GM23338 (cell line): ENCODE results near the gene GPC5.

Experiments used
- CREB1 ChIP-seq: fragments of 250-450 bp; sonication (Bioruptor Pico); IDR thresholded peaks from 2 replicates; pipeline ENCODE4 v1.5.0; 2020; ENCODE audit warnings: low read depth, mild to moderate bottlenecking, moderate library complexity
- EZH2 ChIP-seq: fragments of 200-600 bp; sonication (generic); IDR thresholded peaks from one replicate; pipeline ENCODE4 v1.8.0; 2017; ENCODE audit warnings: antibody characterized with exemption, mild to moderate bottlenecking, low read depth; ENCODE audit not compliant: unreplicated experiment
- EZH2phosphoT487 ChIP-seq: fragments of 200-600 bp; sonication (generic); IDR thresholded peaks from one replicate; pipeline ENCODE4 v1.8.1; 2018; ENCODE audit warnings: antibody characterized with exemption; ENCODE audit not compliant: unreplicated experiment
- JUNB ChIP-seq: IDR thresholded peaks from one replicate; pipeline ENCODE4 v1.6.1; 2016; ENCODE audit warnings: antibody characterized with exemption; ENCODE audit not compliant: unreplicated experiment
- POLR2AphosphoS5 ChIP-seq: IDR thresholded peaks from 2 replicates; pipeline ENCODE4 v1.6.1; 2016; ENCODE audit warnings: antibody characterized with exemption, low read depth
- ZNF114 ChIP-seq: fragments of 250-450 bp; sonication (Bioruptor Pico); IDR thresholded peaks from 2 replicates; pipeline ENCODE4 v1.5.0; 2020; ENCODE audit warnings: mild to moderate bottlenecking, moderate library complexity
- TF ChIP-seq, protein P1 (sequence below), 2 experiments: fragments of 200-600 bp in 1 of 2; sonication (generic) in 1 of 2; conservative IDR thresholded peaks; 2 replicates each; pipeline versions ENCODE4 v1.5.1 to v1.6.1; 2016 to 2017; ENCODE audit warnings: antibody characterized with exemption in 2 of 2, low read depth in 2 of 2, mild to moderate bottlenecking in 2 of 2, moderate library complexity in 1 of 2
- TF ChIP-seq, protein P2 (sequence below): IDR thresholded peaks from one replicate; pipeline ENCODE4 v1.6.1; 2018; ENCODE audit warnings: antibody characterized with exemption; ENCODE audit not compliant: unreplicated experiment
- TF ChIP-seq, protein P3 (sequence below): IDR thresholded peaks from 2 replicates; pipeline ENCODE4 v1.6.1; 2016; ENCODE audit warnings: antibody characterized with exemption

DNA sequence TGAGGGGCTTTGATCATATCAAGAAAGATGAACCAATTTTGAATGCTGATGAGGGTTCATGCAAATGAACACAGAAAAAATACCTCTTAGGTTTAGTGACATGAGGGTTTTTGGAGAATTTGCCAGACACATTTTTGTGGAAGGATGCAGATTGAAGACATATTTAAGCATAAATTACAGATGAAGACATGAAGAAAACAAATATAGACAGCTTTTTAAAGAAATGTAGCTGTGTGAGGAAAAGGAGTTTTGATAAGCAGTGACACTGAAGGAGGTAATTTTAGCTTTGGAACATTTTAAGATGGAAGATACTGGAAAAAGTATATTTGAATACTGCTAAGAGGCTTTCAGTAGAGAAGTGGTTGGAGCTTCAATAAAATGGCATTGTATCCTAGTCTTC lies 1017.4 kb downstream of the GPC5 start:
- TF ChIP-seq, protein P1, sequence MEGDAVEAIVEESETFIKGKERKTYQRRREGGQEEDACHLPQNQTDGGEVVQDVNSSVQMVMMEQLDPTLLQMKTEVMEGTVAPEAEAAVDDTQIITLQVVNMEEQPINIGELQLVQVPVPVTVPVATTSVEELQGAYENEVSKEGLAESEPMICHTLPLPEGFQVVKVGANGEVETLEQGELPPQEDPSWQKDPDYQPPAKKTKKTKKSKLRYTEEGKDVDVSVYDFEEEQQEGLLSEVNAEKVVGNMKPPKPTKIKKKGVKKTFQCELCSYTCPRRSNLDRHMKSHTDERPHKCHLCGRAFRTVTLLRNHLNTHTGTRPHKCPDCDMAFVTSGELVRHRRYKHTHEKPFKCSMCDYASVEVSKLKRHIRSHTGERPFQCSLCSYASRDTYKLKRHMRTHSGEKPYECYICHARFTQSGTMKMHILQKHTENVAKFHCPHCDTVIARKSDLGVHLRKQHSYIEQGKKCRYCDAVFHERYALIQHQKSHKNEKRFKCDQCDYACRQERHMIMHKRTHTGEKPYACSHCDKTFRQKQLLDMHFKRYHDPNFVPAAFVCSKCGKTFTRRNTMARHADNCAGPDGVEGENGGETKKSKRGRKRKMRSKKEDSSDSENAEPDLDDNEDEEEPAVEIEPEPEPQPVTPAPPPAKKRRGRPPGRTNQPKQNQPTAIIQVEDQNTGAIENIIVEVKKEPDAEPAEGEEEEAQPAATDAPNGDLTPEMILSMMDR (conservative IDR thresholded peaks at IDR 0.05; ENCODE audit: low read depth in 2 of 2): no peak
- TF ChIP-seq POLR2AphosphoS5 (no peak), ZNF114 (CRISPR knock-in tag) (no peak), JUNB (no peak), EZH2phosphoT487 (no peak), CREB1 (CRISPR knock-in tag) (no peak), EZH2 (no peak)
- TF ChIP-seq, protein P2, sequence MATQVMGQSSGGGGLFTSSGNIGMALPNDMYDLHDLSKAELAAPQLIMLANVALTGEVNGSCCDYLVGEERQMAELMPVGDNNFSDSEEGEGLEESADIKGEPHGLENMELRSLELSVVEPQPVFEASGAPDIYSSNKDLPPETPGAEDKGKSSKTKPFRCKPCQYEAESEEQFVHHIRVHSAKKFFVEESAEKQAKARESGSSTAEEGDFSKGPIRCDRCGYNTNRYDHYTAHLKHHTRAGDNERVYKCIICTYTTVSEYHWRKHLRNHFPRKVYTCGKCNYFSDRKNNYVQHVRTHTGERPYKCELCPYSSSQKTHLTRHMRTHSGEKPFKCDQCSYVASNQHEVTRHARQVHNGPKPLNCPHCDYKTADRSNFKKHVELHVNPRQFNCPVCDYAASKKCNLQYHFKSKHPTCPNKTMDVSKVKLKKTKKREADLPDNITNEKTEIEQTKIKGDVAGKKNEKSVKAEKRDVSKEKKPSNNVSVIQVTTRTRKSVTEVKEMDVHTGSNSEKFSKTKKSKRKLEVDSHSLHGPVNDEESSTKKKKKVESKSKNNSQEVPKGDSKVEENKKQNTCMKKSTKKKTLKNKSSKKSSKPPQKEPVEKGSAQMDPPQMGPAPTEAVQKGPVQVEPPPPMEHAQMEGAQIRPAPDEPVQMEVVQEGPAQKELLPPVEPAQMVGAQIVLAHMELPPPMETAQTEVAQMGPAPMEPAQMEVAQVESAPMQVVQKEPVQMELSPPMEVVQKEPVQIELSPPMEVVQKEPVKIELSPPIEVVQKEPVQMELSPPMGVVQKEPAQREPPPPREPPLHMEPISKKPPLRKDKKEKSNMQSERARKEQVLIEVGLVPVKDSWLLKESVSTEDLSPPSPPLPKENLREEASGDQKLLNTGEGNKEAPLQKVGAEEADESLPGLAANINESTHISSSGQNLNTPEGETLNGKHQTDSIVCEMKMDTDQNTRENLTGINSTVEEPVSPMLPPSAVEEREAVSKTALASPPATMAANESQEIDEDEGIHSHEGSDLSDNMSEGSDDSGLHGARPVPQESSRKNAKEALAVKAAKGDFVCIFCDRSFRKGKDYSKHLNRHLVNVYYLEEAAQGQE: no peak
- TF ChIP-seq, protein P3, sequence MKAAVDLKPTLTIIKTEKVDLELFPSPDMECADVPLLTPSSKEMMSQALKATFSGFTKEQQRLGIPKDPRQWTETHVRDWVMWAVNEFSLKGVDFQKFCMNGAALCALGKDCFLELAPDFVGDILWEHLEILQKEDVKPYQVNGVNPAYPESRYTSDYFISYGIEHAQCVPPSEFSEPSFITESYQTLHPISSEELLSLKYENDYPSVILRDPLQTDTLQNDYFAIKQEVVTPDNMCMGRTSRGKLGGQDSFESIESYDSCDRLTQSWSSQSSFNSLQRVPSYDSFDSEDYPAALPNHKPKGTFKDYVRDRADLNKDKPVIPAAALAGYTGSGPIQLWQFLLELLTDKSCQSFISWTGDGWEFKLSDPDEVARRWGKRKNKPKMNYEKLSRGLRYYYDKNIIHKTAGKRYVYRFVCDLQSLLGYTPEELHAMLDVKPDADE: no peak
